HG03135 (cell line): ENCODE results near the gene AADACL4.
A peak's percentile ranks its signal among the peaks of the same experiment; 100 is the strongest.

Experiments used
- ATAC-seq: cut with Tn5 transposase; IDR thresholded peaks from one replicate; pipeline ENCODE4 v1.9.1; 2021; ENCODE audit warnings: mild to moderate bottlenecking, moderate library complexity; ENCODE audit not compliant: unreplicated experiment

Gene AADACL4

GRCh38 chr1:12610941-12611340 lies 32.9 kb upstream of the AADACL4 start:
- no peak for ATAC-seq

- no peak for ATAC-seq
Measured at GRCh38 chr1:12613180-12613579, 30.7 kb upstream of the AADACL4 start.

- no peak for ATAC-seq
Measured at GRCh38 chr1:12614402-12615158, 29.3 kb upstream of the AADACL4 start.

GRCh38 chr1:12615159-12615864 lies 28.6 kb upstream of the AADACL4 start:
- ATAC-seq = no peak

GRCh38 chr1:12615865-12616708 lies 27.8 kb upstream of the AADACL4 start:
- no peak for ATAC-seq

GRCh38 chr1:12616709-12617373 lies 27.0 kb upstream of the AADACL4 start:
- ATAC-seq = no peak

- ATAC-seq = no peak
Measured at GRCh38 chr1:12617511-12617900, 26.4 kb upstream of the AADACL4 start.

GRCh38 chr1:12617901-12618660 lies 25.8 kb upstream of the AADACL4 start, which contains the start of gene DHRS3:
TSS of gene DHRS3 (minus strand) at chr1:12618210. CDS start at chr1:12617348, 862 bp downstream.
- ATAC-seq = no peak

GRCh38 chr1:12618661-12618964 lies 25.3 kb upstream of the AADACL4 start:
- ATAC-seq = no peak

GRCh38 chr1:12618965-12619791 lies 24.7 kb upstream of the AADACL4 start:
- no peak for ATAC-seq

- ATAC-seq = peak; percentile 59
Measured at GRCh38 chr1:12619792-12620487, 23.9 kb upstream of the AADACL4 start.

- no peak for ATAC-seq
Measured at GRCh38 chr1:12620488-12620865, 23.4 kb upstream of the AADACL4 start.

- no peak for ATAC-seq
Measured at GRCh38 chr1:12620931-12621330, 23.0 kb upstream of the AADACL4 start.

GRCh38 chr1:12621346-12622335 lies 22.2 kb upstream of the AADACL4 start:
- ATAC-seq = no peak

GRCh38 chr1:12622506-12622905 lies 21.4 kb upstream of the AADACL4 start:
- no peak for ATAC-seq

GRCh38 chr1:12625276-12625675 lies 18.6 kb upstream of the AADACL4 start:
- ATAC-seq = no peak

GRCh38 chr1:12626888-12627287 lies 17.0 kb upstream of the AADACL4 start:
- no peak for ATAC-seq

- no peak for ATAC-seq
Measured at GRCh38 chr1:12627296-12627695, 16.6 kb upstream of the AADACL4 start.
